ENCODE measurements around the gene PPP1R18.
A peak's percentile ranks its signal among the peaks of the same experiment; 100 is the strongest.
"Not testable (repeated sequence)": the region's sequence is repeated elsewhere in the genome, so short reads cannot be mapped to it uniquely, and the experiment has no call there.

Gene PPP1R18

DNA sequence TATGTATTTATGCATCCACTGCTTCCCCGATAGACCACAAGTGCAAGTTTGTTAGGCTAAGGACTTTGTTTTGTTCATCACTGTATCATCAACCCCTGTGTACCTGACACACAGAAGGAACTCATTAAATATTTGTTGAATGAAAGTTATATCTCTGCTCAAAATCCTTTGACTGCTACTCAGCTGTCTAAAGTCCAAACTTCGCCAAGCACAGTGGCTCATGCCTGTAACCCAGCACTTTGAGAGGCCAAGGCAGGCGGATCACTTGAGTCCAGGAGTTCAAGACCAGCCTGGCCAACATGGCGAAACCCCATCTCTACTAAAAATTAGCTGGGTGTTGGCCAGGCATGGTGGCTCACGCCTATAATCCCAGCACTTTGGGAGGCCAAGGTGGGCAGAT is 28.5 kb downstream of the PPP1R18 start:
- DNase-seq = not testable (repeated sequence)

DNA sequence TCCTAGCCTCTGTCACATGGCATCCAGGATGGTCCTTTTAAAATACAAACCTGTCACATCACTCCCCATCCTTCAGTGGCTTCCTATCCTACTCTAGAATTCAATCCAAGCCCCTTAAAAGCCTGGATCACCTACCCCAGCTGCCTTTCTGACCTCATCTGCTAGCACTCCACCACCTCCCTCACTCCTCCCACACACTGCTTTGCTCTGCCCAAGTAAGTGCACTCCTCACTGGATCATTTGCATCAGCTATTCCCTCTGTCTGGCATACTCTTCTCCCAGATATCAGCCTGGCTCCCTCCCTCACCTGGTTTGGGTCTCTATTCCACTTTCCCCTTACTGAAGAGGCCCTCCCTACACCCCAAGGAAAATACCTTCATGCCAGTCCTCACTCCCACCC is 29.0 kb downstream of the PPP1R18 start:
- DNase-seq = no peak

DNA sequence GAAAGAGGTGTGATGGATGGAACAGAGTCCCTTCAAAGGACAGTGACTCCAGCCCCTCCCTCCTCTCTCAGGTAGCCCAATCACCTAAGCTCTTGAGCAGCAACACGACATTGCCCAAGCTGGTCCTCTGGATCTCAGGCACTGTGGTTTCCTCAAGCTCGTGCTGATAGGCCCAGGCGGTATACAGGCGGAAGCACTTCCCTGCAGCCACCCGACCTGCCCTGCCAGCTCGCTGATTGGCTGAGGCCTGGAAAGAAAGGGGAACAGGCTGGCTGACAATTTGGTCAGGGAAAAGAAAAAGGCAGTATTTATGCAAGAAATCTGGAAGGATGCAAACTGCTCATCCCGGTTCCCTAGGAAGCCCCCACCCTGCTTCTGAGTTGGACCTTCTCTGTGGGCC is 29.9 kb downstream of the PPP1R18 start:
- peak; percentile 15 for DNase-seq

DNA sequence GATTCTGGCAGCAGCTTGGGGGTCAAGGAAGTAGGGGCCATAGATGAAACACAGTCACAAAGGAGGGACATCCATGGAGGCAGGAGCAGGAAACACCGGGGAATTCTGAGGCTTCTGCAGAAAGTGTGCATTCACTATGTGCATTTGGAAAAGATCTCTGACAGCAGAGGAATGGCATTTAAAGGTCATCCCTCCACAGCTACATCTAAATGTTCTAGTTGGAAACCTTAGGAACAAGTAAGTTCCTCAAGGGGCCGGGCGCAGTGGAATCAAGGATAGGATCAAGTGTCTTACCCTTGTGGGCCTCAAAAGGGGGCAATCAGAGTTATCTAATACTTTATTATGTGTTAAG is 30.7 kb downstream of the PPP1R18 start:
- DNase-seq = no peak

DNA sequence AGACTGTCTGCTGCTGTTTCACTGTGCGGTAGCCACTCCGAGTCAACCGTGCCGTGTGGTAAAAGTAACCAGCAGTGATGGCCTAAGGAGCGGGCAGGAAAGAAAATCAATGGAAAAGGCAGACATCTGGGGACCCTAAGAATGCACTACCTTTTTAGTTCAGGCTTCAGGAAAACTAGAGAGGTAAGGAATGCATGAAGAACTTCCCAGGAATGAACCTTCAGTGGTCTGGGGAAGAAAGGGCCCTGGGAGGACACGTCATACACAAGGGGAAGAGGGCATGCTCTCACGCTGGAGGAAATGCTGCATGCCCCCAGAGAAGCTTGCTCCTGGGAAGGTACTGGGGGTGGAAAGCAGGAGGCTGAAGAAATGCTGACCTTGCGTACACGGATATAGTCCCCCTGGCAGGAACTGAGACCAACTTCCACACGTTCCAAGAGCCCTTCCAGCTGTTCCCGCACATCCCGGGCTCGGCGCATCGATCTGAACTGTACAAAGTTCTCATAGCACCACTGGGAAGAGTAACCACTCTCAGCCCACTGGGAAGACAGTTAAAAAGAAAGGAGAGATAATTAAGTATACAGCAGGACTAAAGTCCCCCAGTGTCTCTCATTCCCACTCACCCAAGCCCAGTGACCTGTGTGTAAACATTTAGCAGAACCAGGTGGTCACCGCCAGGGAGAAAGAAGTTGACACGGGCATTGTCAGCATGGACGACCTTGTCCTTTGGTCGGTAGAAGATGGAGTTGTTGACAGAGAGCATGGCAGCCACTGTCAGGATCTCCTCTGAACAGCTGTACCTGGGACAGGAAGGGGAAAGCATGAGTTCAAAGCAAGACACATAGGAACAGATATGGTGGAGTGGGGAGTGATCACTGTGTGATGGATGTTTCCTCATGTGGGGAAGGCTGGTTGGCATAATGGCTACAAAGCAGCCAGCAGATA is 31.4 kb downstream of the PPP1R18 start:
- no peak for DNase-seq

DNA sequence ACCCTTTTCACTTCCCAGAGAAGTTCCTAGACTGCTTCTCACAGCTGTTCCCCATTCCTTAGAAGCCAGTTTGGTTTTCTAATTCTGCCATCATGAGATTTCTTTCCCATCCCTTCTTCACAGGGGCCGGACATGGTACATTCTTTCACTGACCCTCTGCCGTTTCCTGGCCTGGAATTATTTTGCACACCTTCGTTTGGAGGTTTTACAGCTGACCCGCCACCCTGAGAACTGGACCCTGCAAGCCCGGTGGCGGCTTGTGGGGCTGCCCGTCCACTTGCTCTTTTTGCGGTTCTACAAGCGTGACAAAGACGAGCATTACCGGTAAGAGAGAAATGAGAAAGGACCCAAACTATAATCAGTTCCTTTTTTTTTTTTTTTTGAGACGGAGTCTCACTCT is 35.3 kb downstream of the PPP1R18 start:
- DNase-seq = no peak

DNA sequence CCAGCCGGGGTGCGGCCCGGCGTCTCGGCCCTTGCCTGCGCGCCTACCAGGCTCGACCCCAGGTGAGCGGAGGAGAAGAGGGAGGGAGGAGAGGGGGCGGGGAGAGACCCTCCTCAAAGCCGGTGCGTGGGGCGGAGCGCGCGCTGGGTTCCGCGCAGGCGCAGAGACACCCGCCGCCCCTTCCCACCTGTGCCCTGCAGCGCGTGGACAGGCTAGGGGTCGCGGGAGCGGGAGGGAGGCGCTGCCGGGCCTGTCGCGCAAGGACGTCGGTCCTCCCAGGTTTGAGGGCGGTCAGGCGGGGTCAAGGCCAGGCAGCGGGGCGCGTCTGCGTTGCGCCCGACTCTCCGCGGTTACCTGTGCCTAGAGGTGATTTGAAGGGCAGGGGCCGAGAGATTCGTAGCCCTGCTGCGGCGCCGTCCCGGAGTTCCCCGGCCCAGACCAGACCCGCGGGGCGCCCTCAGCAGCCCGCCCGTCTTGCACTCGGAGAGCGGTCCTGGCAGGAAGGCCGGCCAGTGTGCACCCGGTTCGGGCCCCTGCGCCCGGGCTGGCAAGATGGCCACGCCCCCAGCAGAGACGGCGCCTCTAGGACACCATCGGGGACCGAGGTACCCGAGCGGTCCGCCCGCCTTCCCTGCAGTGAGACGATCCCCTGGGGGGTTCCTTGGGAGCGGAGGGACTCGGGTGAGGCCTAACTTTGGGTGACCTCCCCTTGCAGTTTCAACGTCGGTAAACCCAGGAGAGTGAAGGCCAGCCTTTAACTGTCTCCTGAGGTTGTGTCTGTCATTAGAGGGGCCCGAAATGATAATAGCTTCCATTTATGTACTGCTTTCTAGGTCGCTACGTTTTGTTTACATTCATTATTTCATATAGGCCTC is 39.0 kb downstream of the PPP1R18 start:
- DNase-seq = peak; percentile 75

DNA sequence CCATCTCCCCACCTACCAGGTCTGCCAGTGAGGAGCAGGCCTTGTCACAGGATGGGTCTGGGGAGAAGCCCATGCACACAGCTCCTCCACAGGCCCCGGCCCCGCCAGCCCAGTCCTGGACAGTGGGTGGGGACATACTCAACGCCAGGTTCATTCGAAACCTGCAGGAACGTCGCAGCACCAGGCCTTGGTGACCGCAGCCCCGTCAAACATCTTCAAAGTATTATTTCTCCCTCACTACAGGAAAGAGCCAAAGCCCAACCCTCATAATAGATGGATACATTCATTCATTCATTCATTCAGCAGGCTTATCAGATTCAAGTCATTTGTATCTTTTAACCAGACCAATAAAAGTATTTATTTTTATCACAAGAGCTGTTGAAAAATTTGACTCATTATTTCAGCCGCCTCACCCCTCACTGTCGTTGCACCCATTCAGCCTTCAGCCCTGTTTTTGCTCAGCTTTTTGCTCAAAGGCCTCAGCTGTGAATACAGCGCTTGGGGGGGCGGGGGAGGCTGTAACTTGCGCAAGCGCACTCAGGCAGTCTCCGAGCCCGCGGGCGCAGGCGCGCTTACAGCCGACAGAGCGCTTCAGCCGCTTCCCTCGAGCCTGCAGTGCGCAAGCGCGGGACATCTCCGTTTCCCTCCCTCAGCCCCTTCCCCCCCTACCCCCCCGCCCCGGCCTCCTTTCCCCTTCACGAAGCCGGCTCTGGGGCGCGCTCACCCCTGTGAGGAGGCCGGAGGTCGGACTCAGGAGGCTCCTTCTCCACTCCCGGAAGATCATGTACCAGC is 39.8 kb downstream of the PPP1R18 start, which contains the start of gene C6orf136:
Gene C6orf136, plus strand, starts transcription at position 684 of the 792 bp plus-strand sequence. Its CDS starts 99 bp downstream, at position 783.
- DNase-seq = peak; percentile 89

DNA sequence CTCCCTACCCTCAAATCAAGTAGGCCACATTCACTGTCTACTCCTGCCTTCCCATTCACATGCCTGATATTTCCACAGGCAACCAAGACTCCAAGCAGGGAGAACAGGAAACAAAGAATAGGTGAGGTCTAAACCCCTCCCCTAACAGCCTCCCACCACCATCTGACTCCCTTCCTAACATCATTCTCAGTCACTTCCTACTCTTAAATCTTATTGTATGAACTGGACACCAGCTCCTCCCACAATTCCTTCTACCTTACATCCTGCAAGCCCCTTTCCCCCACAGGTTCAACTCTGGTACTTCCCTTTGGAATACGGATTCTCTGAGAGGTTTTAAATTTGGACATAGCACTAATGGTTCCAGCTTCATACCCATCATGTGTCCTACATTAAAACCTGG is 40.5 kb downstream of the PPP1R18 start:
- no peak for DNase-seq

DNA sequence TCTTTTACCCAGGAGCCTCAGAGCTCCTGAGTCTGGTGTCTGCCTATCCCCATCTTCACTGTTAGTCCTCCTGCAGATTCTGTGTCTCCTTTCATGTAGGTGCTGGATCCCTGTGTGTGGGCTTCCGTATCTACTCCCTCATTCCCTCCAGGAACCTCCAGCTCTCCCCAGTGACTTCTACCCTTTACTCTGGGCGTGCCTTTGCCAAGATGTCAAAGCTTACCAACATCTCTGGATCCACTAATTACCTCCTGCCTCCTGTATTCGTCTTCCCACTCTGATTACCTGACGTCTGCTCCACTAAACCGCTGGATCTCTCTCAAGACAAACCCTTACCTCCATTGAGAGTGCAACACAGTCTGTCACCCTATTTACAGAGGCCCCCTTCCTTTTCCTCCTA is 41.7 kb downstream of the PPP1R18 start:
- no peak for DNase-seq

DNA sequence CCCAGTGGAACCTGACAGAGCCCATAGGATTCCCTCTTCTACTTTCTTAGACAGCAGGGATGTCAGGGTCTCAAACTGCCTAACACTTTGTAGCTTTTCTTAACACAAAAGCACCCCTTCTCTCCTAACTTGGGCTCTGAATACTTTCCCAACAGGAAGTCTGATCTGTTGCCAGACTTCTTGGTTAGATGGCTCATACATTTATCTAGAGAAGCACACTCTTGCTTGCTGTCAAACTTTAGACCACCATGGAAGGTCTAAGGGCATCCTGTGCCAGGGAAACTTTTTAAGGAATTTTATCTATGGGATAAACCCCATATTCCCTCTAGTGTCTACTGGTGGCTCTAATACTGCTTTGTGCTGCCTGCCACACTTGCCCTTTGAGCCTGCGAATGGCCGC is 42.8 kb downstream of the PPP1R18 start:
- no peak for DNase-seq

DNA sequence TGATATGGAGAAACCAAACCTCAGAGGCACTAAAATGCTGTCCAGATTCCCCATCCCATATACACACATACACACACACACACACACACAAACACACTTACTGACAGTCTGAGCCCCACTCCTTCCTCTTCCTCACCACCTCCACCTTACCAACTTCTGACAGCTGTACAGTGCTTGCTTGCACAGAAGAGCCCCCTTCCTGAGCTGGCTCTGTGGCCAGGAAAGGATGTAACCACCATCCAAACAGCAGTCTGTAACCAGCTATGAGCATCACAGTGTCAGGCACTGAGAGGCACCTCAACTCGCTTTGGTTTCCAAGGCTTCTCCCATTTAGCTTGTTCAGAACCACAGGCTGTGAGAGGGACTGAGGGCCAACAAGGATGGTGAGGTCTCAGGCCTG is 45.4 kb downstream of the PPP1R18 start:
- peak; percentile 74 for DNase-seq

DNA sequence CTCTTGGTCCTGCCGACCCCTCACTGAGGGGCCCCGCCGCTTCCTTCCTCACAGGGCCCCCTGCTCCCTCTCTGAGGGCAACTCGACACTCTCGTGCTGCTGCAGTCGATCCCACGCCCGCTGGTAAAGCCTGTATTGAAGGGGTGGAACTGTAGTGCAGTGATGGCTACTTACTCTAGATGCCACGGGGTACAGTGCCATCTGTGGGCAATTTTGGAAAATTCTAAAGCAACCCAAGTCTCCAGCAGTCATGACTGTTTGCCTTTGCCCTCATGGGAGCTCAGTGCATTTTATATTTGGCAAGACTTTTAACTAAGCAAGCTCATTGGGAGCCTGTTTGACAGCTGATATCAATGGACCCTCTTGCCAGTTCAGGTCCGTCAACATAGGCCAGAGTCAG is 46.0 kb downstream of the PPP1R18 start:
- DNase-seq = no peak

DNA sequence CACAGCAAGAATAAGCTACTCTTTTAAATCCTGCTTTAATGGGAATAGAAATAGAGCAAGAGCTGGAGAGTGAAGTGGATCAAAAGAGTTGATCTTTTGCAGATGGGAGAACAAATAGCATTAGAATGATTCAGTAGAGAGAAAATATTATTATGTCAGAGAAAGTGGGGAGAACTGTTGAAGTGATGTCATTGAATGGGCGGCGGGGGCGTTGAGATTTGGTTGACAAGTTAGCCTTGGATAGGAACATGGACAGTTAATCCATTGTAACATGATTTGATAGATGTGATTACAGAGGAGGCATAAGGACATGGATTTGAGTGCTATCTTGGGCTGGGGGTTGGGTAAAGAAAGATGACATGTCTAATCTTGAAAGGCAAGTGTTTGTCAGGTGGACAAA is 50.6 kb downstream of the PPP1R18 start:
- no peak for DNase-seq

DNA sequence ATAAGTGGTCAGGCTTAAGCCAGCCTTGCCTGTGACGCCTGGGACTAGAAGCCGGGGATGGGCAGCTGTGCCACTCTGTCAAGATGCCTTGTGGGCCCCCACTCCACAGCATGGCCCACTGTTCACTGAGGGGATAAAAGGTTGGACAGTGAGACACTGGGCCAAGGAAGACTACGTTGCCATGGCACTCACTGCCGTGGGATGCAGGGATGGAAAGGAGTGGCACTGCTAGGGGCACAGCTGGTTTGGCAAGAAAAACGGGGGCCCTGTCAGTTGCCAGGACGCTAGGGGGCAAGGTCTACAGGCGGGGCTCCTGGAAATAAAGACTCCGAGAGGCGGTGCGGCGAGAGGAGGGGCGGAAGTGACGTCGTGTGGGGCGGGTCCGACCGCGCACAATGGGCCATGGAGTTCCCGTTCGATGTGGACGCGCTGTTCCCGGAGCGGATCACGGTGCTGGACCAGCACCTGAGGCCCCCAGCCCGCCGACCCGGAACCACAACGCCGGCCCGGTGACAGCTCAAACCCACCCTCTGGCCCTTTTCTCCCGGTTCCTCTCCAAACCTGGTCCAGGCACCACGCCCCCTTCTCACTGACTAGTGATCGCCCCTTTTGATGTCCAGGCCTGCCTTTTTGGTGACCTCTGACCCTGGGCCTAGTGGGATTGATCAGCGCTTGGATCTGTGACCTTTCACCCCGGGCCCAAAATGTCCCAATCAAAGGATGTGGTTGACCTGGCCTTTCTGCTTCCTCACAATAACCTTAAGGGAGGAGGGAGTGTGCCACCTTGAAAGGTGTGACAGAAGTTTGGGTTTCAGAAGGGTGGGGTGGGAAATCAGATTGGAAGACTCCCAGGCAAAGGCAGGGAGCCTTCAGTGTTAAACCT is 59.7 kb downstream of the PPP1R18 start, which contains the start of gene ATAT1:
Gene ATAT1, plus strand, starts transcription at position 391 of the 883 bp plus-strand sequence.
- DNase-seq = peak; percentile 68
